Neural progenitor cell (in vitro differentiated cells): ENCODE data around the gene ATOX1. TPM values are rescaled to one million over a fixed set of nuclear protein-coding genes. Genes with fewer than 3 reads are reported as not detected.

Experiments used
- DNase-seq: peaks from one replicate; pipeline ENCODE4 v3.0.0-alpha.2; 2016; ENCODE audit warnings: low spot score
- H2AFZ ChIP-seq: fragments of 200-600 bp; sonication (generic); replicated peaks from 2 replicates; pipeline ENCODE4 v1.6.1; 2016; ENCODE audit warnings: antibody characterized with exemption
- H3F3A ChIP-seq: fragments of 200-600 bp; sonication (generic); 2 replicates; pipeline ENCODE4 v1.6.1; 2016; ENCODE audit warnings: antibody characterized with exemption, low read depth
- H3K27ac ChIP-seq: fragments of 200-600 bp; sonication (generic); 2 replicates; pipeline ENCODE4 v1.5.1; 2016; ENCODE audit warnings: mild to moderate bottlenecking
- H3K27me3 ChIP-seq: fragments of 200-600 bp; sonication (generic); 2 replicates; pipeline ENCODE4 v1.6.1; 2016; ENCODE audit warnings: mild to moderate bottlenecking, moderate library complexity
- H3K36me3 ChIP-seq: fragments of 200-600 bp; sonication (generic); 2 replicates; pipeline ENCODE4 v1.5.1; 2016
- H3K4me1 ChIP-seq: fragments of 200-600 bp; sonication (generic); 2 replicates; pipeline ENCODE4 v1.6.1; 2016; ENCODE audit warnings: mixed run types
- H3K4me2 ChIP-seq: fragments of 200-600 bp; sonication (generic); 2 replicates; pipeline ENCODE4 v1.6.1; 2016
- H3K4me3 ChIP-seq: fragments of 200-600 bp; sonication (generic); 2 replicates; pipeline ENCODE4 v1.5.1; 2016
- H3K79me2 ChIP-seq: fragments of 200-600 bp; sonication (generic); 2 replicates; pipeline ENCODE4 v1.6.1; 2016; ENCODE audit warnings: low read depth
- H3K9ac ChIP-seq: fragments of 200-600 bp; sonication (generic); 2 replicates; pipeline ENCODE4 v1.6.1; 2016
- H3K9me3 ChIP-seq: fragments of 200-600 bp; sonication (generic); 2 replicates; pipeline ENCODE4 v1.5.1; 2016; ENCODE audit warnings: low read depth
- H4K20me1 ChIP-seq: fragments of 200-600 bp; sonication (generic); 2 replicates; pipeline ENCODE4 v1.6.1; 2016; ENCODE audit warnings: low read depth
- H3K27ac Mint-ChIP-seq: 3 replicates; pipeline ENCODE4 v1.8.0; 2021; ENCODE audit warnings: mixed read lengths
- H3K27me3 Mint-ChIP-seq: 2 replicates; pipeline ENCODE4 v1.8.0; 2022; ENCODE audit warnings: low read depth, mild to moderate bottlenecking, inconsistent platforms, moderate library complexity, mixed read lengths; ENCODE audit not compliant: insufficient read depth
- H3K36me3 Mint-ChIP-seq: 3 replicates; pipeline ENCODE4 v1.8.0; 2021; ENCODE audit warnings: mixed read lengths
- H3K4me1 Mint-ChIP-seq: 3 replicates; pipeline ENCODE4 v1.8.0; 2021; ENCODE audit warnings: mixed read lengths
- H3K4me3 Mint-ChIP-seq: 3 replicates; pipeline ENCODE4 v1.8.0; 2021; ENCODE audit warnings: mild to moderate bottlenecking, moderate library complexity, mixed read lengths
- H3K9me3 Mint-ChIP-seq: 3 replicates; pipeline ENCODE4 v1.8.0; 2020; ENCODE audit warnings: mixed read lengths
- EZH2 ChIP-seq: fragments of 200-600 bp; sonication (generic); IDR thresholded peaks from 2 replicates; pipeline ENCODE4 v1.6.1; 2017; ENCODE audit warnings: antibody characterized with exemption, mild to moderate bottlenecking, moderate library complexity
- EZH2phosphoT487 ChIP-seq: fragments of 200-600 bp; sonication (generic); IDR thresholded peaks from 2 replicates; pipeline ENCODE4 v1.6.1; 2017; ENCODE audit warnings: antibody characterized with exemption
- total RNA-seq: library from RNA; depleted of rRNA; stranded (reverse); fragments of >200 nt; gene quantifications from 2 replicates; pipeline ENCODE4 v1.2.3, GENCODE V29; 2015; ENCODE audit warnings: low replicate concordance
- TF ChIP-seq, protein P1 (sequence below): fragments of 200-600 bp; sonication (generic); IDR thresholded peaks from 2 replicates; pipeline ENCODE4 v1.5.1; 2017; ENCODE audit warnings: antibody characterized with exemption, mild to moderate bottlenecking

Gene ATOX1
- total RNA-seq, 1 donor from 2014 or later = 22.8 TPM

DNA sequence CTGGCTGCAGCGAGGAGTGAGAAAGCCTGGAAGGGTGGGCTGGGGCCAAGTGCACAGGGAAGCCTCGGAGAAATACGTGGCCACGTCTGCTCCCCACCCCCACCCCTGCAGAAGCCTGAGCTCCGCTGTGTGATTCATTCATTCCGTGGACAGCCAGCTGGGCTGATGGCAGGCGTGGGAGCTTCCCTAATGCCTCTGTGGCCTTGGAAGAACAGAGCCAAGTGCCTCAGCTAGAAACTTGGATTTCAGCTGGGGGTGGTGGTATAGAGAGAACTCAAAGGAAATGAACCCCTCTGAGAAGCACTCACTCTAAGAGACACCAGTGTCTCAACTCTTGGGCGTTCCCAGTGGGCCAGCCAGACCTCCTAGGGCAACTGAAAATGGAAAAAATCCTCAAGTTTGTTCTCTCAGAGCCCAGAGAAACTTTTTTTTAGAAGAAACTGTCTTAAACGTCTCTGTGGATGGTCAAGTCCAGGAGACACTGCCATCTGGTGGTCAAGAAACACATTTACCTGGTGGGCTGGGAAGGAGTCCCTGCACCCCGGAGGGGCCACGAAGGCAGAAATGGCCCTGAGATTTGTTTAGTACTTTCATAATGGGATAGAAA lies 18.0 kb downstream of the ATOX1 start:
- TF ChIP-seq, protein P1, sequence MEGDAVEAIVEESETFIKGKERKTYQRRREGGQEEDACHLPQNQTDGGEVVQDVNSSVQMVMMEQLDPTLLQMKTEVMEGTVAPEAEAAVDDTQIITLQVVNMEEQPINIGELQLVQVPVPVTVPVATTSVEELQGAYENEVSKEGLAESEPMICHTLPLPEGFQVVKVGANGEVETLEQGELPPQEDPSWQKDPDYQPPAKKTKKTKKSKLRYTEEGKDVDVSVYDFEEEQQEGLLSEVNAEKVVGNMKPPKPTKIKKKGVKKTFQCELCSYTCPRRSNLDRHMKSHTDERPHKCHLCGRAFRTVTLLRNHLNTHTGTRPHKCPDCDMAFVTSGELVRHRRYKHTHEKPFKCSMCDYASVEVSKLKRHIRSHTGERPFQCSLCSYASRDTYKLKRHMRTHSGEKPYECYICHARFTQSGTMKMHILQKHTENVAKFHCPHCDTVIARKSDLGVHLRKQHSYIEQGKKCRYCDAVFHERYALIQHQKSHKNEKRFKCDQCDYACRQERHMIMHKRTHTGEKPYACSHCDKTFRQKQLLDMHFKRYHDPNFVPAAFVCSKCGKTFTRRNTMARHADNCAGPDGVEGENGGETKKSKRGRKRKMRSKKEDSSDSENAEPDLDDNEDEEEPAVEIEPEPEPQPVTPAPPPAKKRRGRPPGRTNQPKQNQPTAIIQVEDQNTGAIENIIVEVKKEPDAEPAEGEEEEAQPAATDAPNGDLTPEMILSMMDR = peak; percentile 96
- no peak for TF ChIP-seq EZH2phosphoT487
- H3K36me3 ChIP-seq = no peaks in the 10 kb centered on the region
- H3K27ac ChIP-seq = no peak overlapping the region
- no peaks in the 10 kb centered on the region for H3K4me1 ChIP-seq
- peaks cover 6% of the 10 kb centered on the region for H3F3A ChIP-seq
- peaks cover 21% of the 10 kb centered on the region for H3K4me1 Mint-ChIP-seq
- peak overlapping the region; percentile 88 for H3K27ac Mint-ChIP-seq
- DNase-seq = peak; percentile 77
- H3K9ac ChIP-seq = no peak overlapping the region
- H3K9me3 ChIP-seq = no peaks in the 10 kb centered on the region
- H3K27me3 ChIP-seq = no peaks in the 10 kb centered on the region
- H3K4me2 ChIP-seq = no peak overlapping the region
- peak overlapping the region; percentile 41 for H3K4me3 Mint-ChIP-seq
- H4K20me1 ChIP-seq = no peaks in the 10 kb centered on the region
- H3K27me3 Mint-ChIP-seq = peaks cover 2% of the 10 kb centered on the region
- no peaks in the 10 kb centered on the region for H3K79me2 ChIP-seq
- no peak overlapping the region for H2AFZ ChIP-seq
- no peak overlapping the region for H3K4me3 ChIP-seq
- H3K36me3 Mint-ChIP-seq = peaks cover 3% of the 10 kb centered on the region
- no peaks in the 10 kb centered on the region for H3K9me3 Mint-ChIP-seq

DNA sequence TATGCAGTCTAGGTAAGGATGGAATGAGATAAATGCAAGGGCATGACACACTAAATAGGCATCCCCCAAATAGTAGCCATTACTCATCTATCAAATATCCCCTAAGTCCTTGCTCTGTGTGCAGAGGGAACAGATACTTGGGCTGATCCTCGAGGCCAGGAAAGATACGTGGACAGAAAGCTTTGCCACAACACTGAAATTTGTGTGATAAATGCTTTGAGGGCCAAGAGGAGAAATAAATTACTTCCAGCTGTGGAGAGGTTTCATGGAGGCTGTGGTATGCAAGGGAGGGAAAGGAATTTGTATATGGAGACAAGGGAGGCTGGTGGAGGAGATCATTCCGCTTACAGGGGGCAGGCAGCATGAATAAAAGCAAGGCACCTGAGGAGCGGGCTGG lies 18.5 kb downstream of the ATOX1 start:
- peaks cover 21% of the 10 kb centered on the region for H3K4me1 Mint-ChIP-seq
- peak; percentile 13 for DNase-seq
- H3K27ac Mint-ChIP-seq = peak overlapping the region; percentile 88
- Histone ChIP-seq H3K36me3 (no peaks in the 10 kb centered on the region), H3K9me3 (no peaks in the 10 kb centered on the region), H3F3A (peaks cover 6% of the 10 kb centered on the region), H3K9ac (no peak overlapping the region), H4K20me1 (no peaks in the 10 kb centered on the region), H3K79me2 (no peaks in the 10 kb centered on the region), H3K4me3 (no peak overlapping the region), H3K27me3 (no peaks in the 10 kb centered on the region), H3K27ac (no peak overlapping the region), H3K4me1 (no peaks in the 10 kb centered on the region), H2AFZ (no peak overlapping the region), H3K4me2 (no peak overlapping the region)
- H3K27me3 Mint-ChIP-seq = peaks cover 2% of the 10 kb centered on the region
- no peak for TF ChIP-seq EZH2
- TF ChIP-seq, protein P1 = no peak
- no peak for TF ChIP-seq EZH2phosphoT487
- H3K36me3 Mint-ChIP-seq = peaks cover 3% of the 10 kb centered on the region
- peak overlapping the region; percentile 41 for H3K4me3 Mint-ChIP-seq
- no peaks in the 10 kb centered on the region for H3K9me3 Mint-ChIP-seq

DNA sequence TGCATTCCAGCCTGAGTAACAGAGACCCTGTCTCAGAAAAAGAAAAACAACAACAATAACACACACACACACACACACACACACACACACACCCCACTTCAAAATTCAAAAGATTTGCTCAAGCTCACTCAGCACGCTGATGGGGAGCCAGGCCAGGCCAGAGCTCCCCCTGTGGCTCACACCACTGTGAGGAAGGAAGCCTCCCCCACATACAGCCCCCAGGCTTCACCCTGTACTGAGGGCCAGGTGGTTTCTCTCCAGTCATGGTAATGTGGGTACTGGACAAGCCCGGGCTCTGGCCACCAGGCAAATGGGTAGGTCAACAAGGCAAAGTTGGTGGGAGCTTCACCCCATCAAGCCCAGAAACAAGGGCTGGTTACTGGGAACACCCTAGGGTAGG lies 19.0 kb downstream of the ATOX1 start:
- peaks cover 3% of the 10 kb centered on the region for H3K36me3 Mint-ChIP-seq
- H3K9ac ChIP-seq = no peak overlapping the region
- no peak overlapping the region for H3K4me3 ChIP-seq
- H3K9me3 Mint-ChIP-seq = no peaks in the 10 kb centered on the region
- TF ChIP-seq EZH2phosphoT487 (no peak), EZH2 (no peak)
- TF ChIP-seq, protein P1 = no peak
- no peaks in the 10 kb centered on the region for H3K9me3 ChIP-seq
- no peak overlapping the region for H2AFZ ChIP-seq
- no peaks in the 10 kb centered on the region for H4K20me1 ChIP-seq
- no peak overlapping the region for H3K4me2 ChIP-seq
- H3K4me1 Mint-ChIP-seq = peaks cover 21% of the 10 kb centered on the region
- no peaks in the 10 kb centered on the region for H3K27me3 ChIP-seq
- H3K27ac ChIP-seq = no peak overlapping the region
- no peak overlapping the region for H3K27ac Mint-ChIP-seq
- peaks cover 2% of the 10 kb centered on the region for H3K27me3 Mint-ChIP-seq
- no peak overlapping the region for H3K4me3 Mint-ChIP-seq
- H3K4me1 ChIP-seq = no peaks in the 10 kb centered on the region
- H3K79me2 ChIP-seq = no peaks in the 10 kb centered on the region
- no peaks in the 10 kb centered on the region for H3K36me3 ChIP-seq
- no peak for DNase-seq
- H3F3A ChIP-seq = peaks cover 6% of the 10 kb centered on the region
